ENCODE measurements around the gene ARRDC5.

DNA sequence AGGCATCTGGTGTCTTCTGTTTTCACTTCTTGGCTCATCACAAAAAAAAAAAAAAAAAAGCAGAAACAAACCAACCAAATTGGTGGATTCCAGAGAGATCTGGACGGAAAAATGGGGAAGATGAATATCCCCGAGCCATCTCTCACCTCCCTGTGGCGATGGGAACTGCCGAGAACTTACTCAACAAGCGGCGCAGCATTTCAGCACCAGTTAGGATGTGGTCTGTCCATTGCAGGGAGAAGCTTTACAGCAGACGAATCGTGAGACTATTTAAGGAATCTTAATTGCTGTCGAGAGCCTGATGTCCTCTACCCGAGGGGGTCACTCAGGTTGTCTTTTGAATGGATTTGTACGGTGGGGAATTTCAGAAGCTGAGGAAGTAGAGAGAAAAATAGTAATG lies 49.0 kb upstream of the ARRDC5 start:
- TF ChIP-seq, protein P1, sequence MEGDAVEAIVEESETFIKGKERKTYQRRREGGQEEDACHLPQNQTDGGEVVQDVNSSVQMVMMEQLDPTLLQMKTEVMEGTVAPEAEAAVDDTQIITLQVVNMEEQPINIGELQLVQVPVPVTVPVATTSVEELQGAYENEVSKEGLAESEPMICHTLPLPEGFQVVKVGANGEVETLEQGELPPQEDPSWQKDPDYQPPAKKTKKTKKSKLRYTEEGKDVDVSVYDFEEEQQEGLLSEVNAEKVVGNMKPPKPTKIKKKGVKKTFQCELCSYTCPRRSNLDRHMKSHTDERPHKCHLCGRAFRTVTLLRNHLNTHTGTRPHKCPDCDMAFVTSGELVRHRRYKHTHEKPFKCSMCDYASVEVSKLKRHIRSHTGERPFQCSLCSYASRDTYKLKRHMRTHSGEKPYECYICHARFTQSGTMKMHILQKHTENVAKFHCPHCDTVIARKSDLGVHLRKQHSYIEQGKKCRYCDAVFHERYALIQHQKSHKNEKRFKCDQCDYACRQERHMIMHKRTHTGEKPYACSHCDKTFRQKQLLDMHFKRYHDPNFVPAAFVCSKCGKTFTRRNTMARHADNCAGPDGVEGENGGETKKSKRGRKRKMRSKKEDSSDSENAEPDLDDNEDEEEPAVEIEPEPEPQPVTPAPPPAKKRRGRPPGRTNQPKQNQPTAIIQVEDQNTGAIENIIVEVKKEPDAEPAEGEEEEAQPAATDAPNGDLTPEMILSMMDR (IDR thresholded peaks at IDR 0.05), result no peak
- TF ChIP-seq POLR2A (IDR thresholded peaks at IDR 0.05), result no peak

All from body of pancreas (tissue), 4 donors.